AG04450 (cell line): ENCODE data around the gene TUBB. TPM values are rescaled to one million over a fixed set of nuclear protein-coding genes. Genes with fewer than 3 reads are reported as not detected.

Experiments used
- CTCF ChIA-PET: fragments of 300-600, 350-600 bp; formaldehyde crosslinking; extraction: SDS; loops from one replicate; lab custom pipeline; 2022; ENCODE audit warnings: antibody characterized with exemption, inconsistent platforms; lab: Charles Lee
- POLR2A ChIA-PET: fragments of 350-600 bp; formaldehyde crosslinking; extraction: SDS; loops from one replicate; lab custom pipeline; 2021; ENCODE audit warnings: antibody characterized with exemption, inconsistent platforms; lab: Yijun Ruan, JAX
- DNase-seq: peaks from one replicate; pipeline ENCODE4 v3.0.0-alpha.2; 2011; ENCODE audit warnings: low read depth, low spot score
- H3K27ac ChIP-seq: one replicate; pipeline ENCODE4 v1.5.1; 2012; ENCODE audit warnings: low read depth, low read length, control low read depth
- H3K27me3 ChIP-seq: one replicate; pipeline ENCODE4 v1.6.0; 2012; ENCODE audit warnings: low read length; ENCODE audit not compliant: control insufficient read depth, insufficient read depth
- H3K4me3 ChIP-seq: 2 replicates; pipeline ENCODE4 v1.5.1; 2011; ENCODE audit warnings: mild to moderate bottlenecking, low read depth, low read length, control low read depth
- H3K9me3 ChIP-seq: 2 replicates; pipeline ENCODE4 v1.5.1; 2012; ENCODE audit warnings: low read length; ENCODE audit not compliant: control insufficient read depth, insufficient read depth
- polyA plus RNA-seq: library from polyadenylated mRNA; depleted of rRNA; stranded (reverse); fragments of >200 nt; gene quantifications from 2 replicates; pipeline ENCODE4 v1.2.3, GENCODE V29; 2011
- TF ChIP-seq, protein P1 (sequence below): IDR thresholded peaks from 2 replicates; pipeline ENCODE4 v1.5.1; 2011; ENCODE audit warnings: low read depth, low read length, control low read depth, inconsistent platforms

Gene TUBB
- polyA plus RNA-seq, 1 experiment, result 1,457 TPM

DNA sequence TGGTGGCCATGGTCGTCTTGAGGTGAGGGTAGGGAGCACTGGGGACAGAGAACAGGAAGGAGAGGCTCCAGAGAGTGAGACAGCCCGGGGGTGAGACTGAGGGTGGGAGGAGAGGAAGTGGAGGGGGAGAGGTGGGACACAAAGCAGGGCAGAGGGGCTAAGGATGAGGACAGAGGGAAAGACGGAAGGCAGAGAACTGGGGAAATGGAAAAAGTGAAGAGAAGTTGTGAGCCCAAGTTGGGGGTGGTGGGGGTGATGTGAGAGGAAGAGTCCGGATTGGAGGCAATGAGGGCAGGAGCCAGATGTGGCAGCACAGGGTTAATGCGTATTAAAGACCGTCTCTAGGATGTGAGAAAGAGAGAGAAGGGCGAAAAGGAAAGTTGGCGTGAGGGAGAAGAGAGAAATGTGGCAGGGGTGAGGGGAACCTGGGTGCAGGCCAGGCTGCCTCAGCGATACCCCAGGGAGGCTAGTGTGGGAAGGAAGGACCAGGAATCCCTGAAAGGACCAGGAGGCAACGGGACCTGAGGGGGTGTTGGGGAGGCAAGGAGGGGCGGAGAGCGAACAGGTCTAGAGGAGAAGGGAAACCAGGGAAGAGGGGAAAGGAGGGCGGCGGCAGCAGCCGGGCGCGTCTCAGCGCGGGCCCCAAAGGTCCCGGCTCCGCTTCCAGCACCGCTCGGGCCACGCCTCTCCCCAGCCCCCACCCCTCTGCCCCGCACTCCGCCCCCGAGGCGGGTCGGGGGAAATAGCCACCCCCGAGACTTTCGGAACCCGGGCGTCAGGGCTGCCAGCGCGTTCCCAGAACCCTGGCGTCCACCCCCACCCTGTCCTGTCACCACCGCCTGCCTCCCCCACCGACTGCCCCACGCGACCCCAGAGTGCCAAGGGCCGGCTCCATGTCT, 33.9 kb upstream of the TUBB start, which contains the start of gene PPP1R18:
PPP1R18 (minus strand) TSS at position 637 of the 899 bp plus-strand sequence; CDS start at position 10, 627 bp downstream.
- no peaks in the 10 kb centered on the region for H3K27me3 ChIP-seq
- peak within 1 kb of the TSS; percentile 92 for H3K4me3 ChIP-seq
- TF ChIP-seq, protein P1, sequence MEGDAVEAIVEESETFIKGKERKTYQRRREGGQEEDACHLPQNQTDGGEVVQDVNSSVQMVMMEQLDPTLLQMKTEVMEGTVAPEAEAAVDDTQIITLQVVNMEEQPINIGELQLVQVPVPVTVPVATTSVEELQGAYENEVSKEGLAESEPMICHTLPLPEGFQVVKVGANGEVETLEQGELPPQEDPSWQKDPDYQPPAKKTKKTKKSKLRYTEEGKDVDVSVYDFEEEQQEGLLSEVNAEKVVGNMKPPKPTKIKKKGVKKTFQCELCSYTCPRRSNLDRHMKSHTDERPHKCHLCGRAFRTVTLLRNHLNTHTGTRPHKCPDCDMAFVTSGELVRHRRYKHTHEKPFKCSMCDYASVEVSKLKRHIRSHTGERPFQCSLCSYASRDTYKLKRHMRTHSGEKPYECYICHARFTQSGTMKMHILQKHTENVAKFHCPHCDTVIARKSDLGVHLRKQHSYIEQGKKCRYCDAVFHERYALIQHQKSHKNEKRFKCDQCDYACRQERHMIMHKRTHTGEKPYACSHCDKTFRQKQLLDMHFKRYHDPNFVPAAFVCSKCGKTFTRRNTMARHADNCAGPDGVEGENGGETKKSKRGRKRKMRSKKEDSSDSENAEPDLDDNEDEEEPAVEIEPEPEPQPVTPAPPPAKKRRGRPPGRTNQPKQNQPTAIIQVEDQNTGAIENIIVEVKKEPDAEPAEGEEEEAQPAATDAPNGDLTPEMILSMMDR, result no peak
- CTCF ChIA-PET, result interaction anchor here (1.4 kb wide), 1 partner anchor 401 kb away, joined by 4 read pairs; no protein-coding TSS in a partner anchor
- peak within 1 kb of the TSS; percentile 99 for H3K27ac ChIP-seq
- H3K9me3 ChIP-seq, result no peaks in the 10 kb centered on the region; the same call in 1 of the 2 replicates
- POLR2A ChIA-PET, result no interaction called here
- no peak for DNase-seq

- CTCF ChIA-PET, result interaction anchor here (0.8 to 2.0 kb wide), 4 partner anchors 8 to 35 kb away, joined by 3 to 13 read pairs (median 4); partner anchors contain the start of gene MDC1
- TF ChIP-seq, protein P1, result no peak
- Histone ChIP-seq H3K9me3 (no peaks in the 10 kb centered on the region; the same call in 1 of the 2 replicates), H3K4me3 (peak overlapping the region; percentile 92), H3K27ac (peak overlapping the region; percentile 99), H3K27me3 (no peaks in the 10 kb centered on the region)
- POLR2A ChIA-PET, result interaction anchor here (0.6 to 4.8 kb wide), 9 partner anchors 8 to 202 kb away, joined by 3 to 43 read pairs (median 6); partner anchors contain the start of genes DHX16, MDC1 and TUBB
- peak; percentile 92 for DNase-seq
Measured at GRCh38 chr6:30686908-30687658, 33.1 kb upstream of the TUBB start.

DNA sequence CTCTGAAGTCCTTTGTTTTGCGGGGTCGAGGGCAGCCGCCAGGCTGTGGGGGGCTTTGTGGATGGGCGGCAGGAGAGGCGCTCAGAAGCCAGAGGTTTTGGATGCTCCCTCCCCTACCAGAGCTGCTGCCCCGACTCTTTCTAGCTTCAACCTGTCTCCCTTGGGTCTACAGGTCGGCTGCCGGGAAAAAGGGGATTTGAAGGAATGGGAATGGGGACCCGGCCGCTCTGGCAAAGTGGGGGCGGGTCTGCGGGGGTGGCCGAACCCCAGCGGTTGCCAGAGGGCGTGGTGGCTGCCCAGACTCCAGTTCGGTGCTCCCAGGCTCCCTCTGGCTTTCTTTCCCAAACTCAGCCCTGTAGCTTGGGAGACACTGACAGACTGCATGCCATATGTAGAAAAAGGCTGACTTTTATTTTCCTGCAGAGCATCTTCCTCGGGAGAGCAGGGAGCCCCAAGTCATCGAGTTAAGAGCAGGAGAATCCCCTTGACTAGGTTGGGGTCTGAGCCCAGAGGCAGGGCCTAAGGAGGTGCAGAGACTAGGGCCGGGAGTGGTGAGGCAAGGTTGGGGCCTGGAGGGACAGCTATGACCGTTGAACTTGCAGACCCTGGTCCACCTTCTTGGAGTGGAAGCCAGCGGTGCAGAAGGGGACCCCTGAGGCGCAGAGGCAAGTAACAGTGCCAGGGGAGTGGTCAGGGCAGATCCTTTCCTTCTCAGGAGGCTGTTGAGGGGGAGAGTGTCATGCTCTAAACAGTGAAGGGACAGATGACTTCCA, 32.3 kb upstream of the TUBB start:
- Histone ChIP-seq H3K27me3 (no peaks in the 10 kb centered on the region), H3K4me3 (peak overlapping the region; percentile 92), H3K27ac (peak overlapping the region; percentile 99), H3K9me3 (no peaks in the 10 kb centered on the region; the same call in 1 of the 2 replicates)
- TF ChIP-seq, protein P1, result peak; percentile 32
- POLR2A ChIA-PET, result interaction anchor here (0.6 to 4.8 kb wide), 9 partner anchors 8 to 201 kb away, joined by 3 to 43 read pairs (median 6); partner anchors contain the start of genes DHX16, MDC1 and TUBB
- no peak for DNase-seq
- CTCF ChIA-PET, result interaction anchor here (0.6 to 2.0 kb wide), 6 partner anchors 9 to 73 kb away, joined by 3 to 13 read pairs (median 4); partner anchors contain the start of genes DHX16 and MDC1

- TF ChIP-seq, protein P1, result no peak
- Histone ChIP-seq H3K27ac (peak overlapping the region; percentile 99), H3K27me3 (no peaks in the 10 kb centered on the region), H3K9me3 (no peaks in the 10 kb centered on the region; the same call in 1 of the 2 replicates), H3K4me3 (peak overlapping the region; percentile 92)
- no peak for DNase-seq
- ChIA-PET POLR2A (interaction anchor here (1.8 to 4.8 kb wide), 2 partner anchors 29 to 33 kb away, joined by 22 to 43 read pairs; partner anchors contain the start of genes MDC1 and TUBB), CTCF (interaction anchor here (0.6 to 2.0 kb wide), 4 partner anchors 16 to 391 kb away, joined by 3 to 13 read pairs (median 4); partner anchors contain the start of gene DHX16)
Measured at GRCh38 chr6:30688569-30688968, 31.6 kb upstream of the TUBB start.
